Lower leg skin (tissue), 3 donors: ENCODE measurements around the gene ICOS.

Experiments used
- CTCF ChIP-seq, 3 donors: fragments of 450-650 bp; IDR thresholded peaks; one replicate each; pipeline ENCODE4 v1.5.1; 2016; ENCODE audit warnings: antibody characterized with exemption in 3 of 3, mild to moderate bottlenecking in 3 of 3, moderate library complexity in 2 of 3
- POLR2A ChIP-seq, 2 donors: fragments of 450-650 bp; IDR thresholded peaks; one replicate each; pipeline ENCODE4 v1.6.1; 2016 to 2017; ENCODE audit warnings: antibody characterized with exemption in 2 of 2, mild to moderate bottlenecking in 1 of 2, moderate library complexity in 1 of 2

- TF ChIP-seq CTCF (IDR thresholded peaks at IDR 0.05) (no peak), POLR2A (IDR thresholded peaks at IDR 0.05) (no peak)
Measured at GRCh38 chr2:203892207-203892606, 44.4 kb upstream of the ICOS start.
